Measurements from ENCODE around the gene CTBP1. TPM values are rescaled to one million over a fixed set of nuclear protein-coding genes. Genes with fewer than 3 reads are reported as not detected.

Gene CTBP1
- total and polyA plus RNA-seq, 9 of the 15 experiments (the other 6 are each of a cell fraction or from before 2014, with no cell fraction given) = 14.5 to 162 (median 68.2) TPM

GRCh38 chr4:1248245-1249147, at the start of gene CTBP1 (continued):
- no peak for TF ChIP-seq TAL1 (IDR thresholded peaks at IDR 0.05)
- TF ChIP-seq HLTF (IDR thresholded peaks at IDR 0.05) = no peak
- TF ChIP-seq SLC30A9 (CRISPR knock-in tag; IDR thresholded peaks at IDR 0.05) = no peak
- TF ChIP-seq XRCC3 (IDR thresholded peaks at IDR 0.05) = no peak
- TF ChIP-seq SMARCA5 (IDR thresholded peaks at IDR 0.05) = no peak
- TF ChIP-seq TAF15 (IDR thresholded peaks at IDR 0.05; ENCODE audit: low read depth, low read length) = no peak
- TF ChIP-seq PML (IDR thresholded peaks at IDR 0.05; ENCODE audit: low read length) = peak; percentile 41; the same call in 1 of the 2 replicates
- no peak for TF ChIP-seq POLR3A (IDR thresholded peaks at IDR 0.05; ENCODE audit: borderline replicate concordance, extremely low read depth, insufficient read depth, insufficient read length)
- TF ChIP-seq ZFP91 (CRISPR knock-in tag; IDR thresholded peaks at IDR 0.05) = no peak
- TF ChIP-seq KDM1A (IDR thresholded peaks at IDR 0.05) = no peak
- TF ChIP-seq E2F1 (CRISPR knock-in tag; IDR thresholded peaks at IDR 0.05) = no peak
- no peak for TF ChIP-seq TRIM28 (IDR thresholded peaks at IDR 0.05)
- no peak for TF ChIP-seq GTF2B (IDR thresholded peaks at IDR 0.05; ENCODE audit: extremely low read depth, insufficient read length)
- TF ChIP-seq OTX1 (CRISPR knock-in tag; IDR thresholded peaks at IDR 0.05) = no peak
- TF ChIP-seq MLLT1 (IDR thresholded peaks at IDR 0.05) = no peak
- TF ChIP-seq PHTF2 (CRISPR knock-in tag; IDR thresholded peaks at IDR 0.05) = no peak
- no peak for TF ChIP-seq NR2F6 (CRISPR knock-in tag; IDR thresholded peaks at IDR 0.05)
- TF ChIP-seq MNT (conservative IDR thresholded peaks at IDR 0.05) = 0 out of 4 replicates have a peak, but pooled peaks of 1 of the 2 experiments have one; percentile 32
- TF ChIP-seq KDM4B (IDR thresholded peaks at IDR 0.05; ENCODE audit: borderline replicate concordance in 2 of 2, low read depth in 1 of 2) = no peak
- no peak for TF ChIP-seq ZNF143 (CRISPR knock-in tag; IDR thresholded peaks at IDR 0.05)
- peak; percentile 74; the same call in 1 of the 2 replicates for TF ChIP-seq SAFB (IDR thresholded peaks at IDR 0.05; ENCODE audit: borderline replicate concordance, low read depth, low read length)
- no peak for TF ChIP-seq LCOR (CRISPR knock-in tag; IDR thresholded peaks at IDR 0.05)
- no peak for TF ChIP-seq CEBPB (tag; IDR thresholded peaks at IDR 0.05)

Data from K562 (cell line).